22Rv1 (cell line): ENCODE data around the gene EID2.

Experiments used
- H3K27ac ChIP-seq: fragments of 450-650 bp; 2 replicates; pipeline ENCODE4 v1.5.1; 2017
- ZFX ChIP-seq: fragments of 450-650 bp; IDR thresholded peaks from 2 replicates; pipeline ENCODE4 v1.6.1; 2017; ENCODE audit warnings: antibody characterized with exemption, borderline replicate concordance
- TF ChIP-seq, protein P1 (sequence below): fragments of 450-650 bp; IDR thresholded peaks from 2 replicates; pipeline ENCODE4 v1.5.1; 2017; ENCODE audit warnings: mild to moderate bottlenecking

Gene EID2

GRCh38 chr19:39497996-39498797 lies 41.8 kb downstream of the EID2 start:
- no peak overlapping the region for H3K27ac ChIP-seq
- TF ChIP-seq, protein P1, sequence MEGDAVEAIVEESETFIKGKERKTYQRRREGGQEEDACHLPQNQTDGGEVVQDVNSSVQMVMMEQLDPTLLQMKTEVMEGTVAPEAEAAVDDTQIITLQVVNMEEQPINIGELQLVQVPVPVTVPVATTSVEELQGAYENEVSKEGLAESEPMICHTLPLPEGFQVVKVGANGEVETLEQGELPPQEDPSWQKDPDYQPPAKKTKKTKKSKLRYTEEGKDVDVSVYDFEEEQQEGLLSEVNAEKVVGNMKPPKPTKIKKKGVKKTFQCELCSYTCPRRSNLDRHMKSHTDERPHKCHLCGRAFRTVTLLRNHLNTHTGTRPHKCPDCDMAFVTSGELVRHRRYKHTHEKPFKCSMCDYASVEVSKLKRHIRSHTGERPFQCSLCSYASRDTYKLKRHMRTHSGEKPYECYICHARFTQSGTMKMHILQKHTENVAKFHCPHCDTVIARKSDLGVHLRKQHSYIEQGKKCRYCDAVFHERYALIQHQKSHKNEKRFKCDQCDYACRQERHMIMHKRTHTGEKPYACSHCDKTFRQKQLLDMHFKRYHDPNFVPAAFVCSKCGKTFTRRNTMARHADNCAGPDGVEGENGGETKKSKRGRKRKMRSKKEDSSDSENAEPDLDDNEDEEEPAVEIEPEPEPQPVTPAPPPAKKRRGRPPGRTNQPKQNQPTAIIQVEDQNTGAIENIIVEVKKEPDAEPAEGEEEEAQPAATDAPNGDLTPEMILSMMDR, result peak; percentile 50
- no peak for TF ChIP-seq ZFX

DNA sequence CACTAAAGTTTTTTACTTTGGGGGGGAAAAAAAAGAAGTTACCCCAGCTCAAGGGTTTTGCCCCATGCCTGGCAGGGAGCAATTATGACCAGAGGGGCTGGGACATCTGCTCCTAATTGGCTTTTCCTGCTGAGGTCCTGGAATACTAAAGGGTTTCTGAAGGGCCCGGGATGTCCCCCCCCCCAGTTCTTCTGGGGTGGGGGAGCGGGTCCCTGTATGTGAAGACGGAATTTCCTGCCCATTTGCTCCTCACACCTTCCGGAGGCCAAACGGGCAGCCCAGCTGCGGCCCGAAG lies 42.3 kb downstream of the EID2 start:
- TF ChIP-seq ZFX, result no peak
- TF ChIP-seq, protein P1, result no peak
- no peak overlapping the region for H3K27ac ChIP-seq

GRCh38 chr19:39496063-39496462 lies 43.9 kb downstream of the EID2 start:
- H3K27ac ChIP-seq, result no peak overlapping the region
- no peak for TF ChIP-seq ZFX
- TF ChIP-seq, protein P1, result no peak

GRCh38 chr19:39494661-39495060 lies 45.3 kb downstream of the EID2 start:
- no peak for TF ChIP-seq ZFX
- TF ChIP-seq, protein P1, result no peak
- H3K27ac ChIP-seq, result no peak overlapping the region

DNA sequence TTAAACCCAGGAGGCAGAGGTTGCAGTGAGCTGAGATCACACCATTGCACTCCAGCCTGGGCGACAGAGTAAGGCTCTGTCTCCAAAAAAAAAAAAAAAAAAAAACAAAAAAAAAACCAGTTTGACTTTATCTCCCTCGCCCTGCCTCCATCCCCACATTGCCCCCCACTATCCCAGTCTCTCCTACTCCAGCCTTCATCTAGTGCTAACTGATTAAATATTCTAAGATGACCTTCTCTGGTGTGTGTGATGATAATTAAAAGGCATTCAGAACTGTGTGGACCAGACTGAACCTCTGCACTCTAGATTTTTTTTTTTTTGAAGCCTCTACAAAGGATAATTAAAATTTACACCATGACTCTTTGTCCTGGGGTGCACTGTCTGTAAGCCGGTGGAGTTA lies 47.2 kb downstream of the EID2 start:
- TF ChIP-seq, protein P1, result no peak
- TF ChIP-seq ZFX, result no peak
- H3K27ac ChIP-seq, result no peak overlapping the region

DNA sequence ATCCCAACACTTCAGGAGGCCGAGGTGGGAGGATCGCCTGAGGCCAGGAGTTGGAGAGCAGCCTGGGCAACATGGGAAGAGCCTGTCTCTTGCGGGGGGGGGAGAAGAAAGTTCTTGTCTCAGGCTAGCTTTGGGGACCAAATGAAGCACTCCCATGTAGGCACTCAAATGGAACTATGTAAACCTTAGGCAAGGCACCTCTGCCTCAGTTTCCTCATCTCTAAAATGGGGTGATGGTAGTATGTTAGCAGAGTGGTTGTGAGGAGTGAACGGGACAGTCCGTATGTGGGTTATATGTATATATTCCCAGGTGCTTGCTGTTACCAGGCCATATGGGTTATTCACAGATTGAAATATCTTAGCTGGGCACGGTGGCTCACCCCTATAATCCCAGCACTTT lies 47.7 kb downstream of the EID2 start:
- no peak overlapping the region for H3K27ac ChIP-seq
- TF ChIP-seq ZFX, result no peak
- TF ChIP-seq, protein P1, result no peak

- H3K27ac ChIP-seq, result no peak overlapping the region
- no peak for TF ChIP-seq ZFX
- TF ChIP-seq, protein P1, result no peak
These were observed 50.2 kb downstream of the EID2 start for GRCh38 chr19:39489756-39490155.
